GM10248 (cell line): Measurements from ENCODE around the gene UBE2L3.
A peak's percentile ranks its signal among the peaks of the same experiment; 100 is the strongest.
"Not testable (repeated sequence)": the region's sequence is repeated elsewhere in the genome, so short reads cannot be mapped to it uniquely, and the experiment has no call there.

ENCODE experiments used
- CTCF ChIA-PET: fragments of 300-600 bp; sonication (Branson Sonifier 250); formaldehyde crosslinking; extraction: SDS; loops from one replicate; lab custom pipeline; 2021; ENCODE audit warnings: antibody characterized with exemption; lab: Yijun Ruan, JAX
- POLR2A ChIA-PET: fragments of 350-650 bp; sonication (Branson Sonifier 250); formaldehyde crosslinking; extraction: SDS; loops from one replicate; lab custom pipeline; 2020; ENCODE audit warnings: antibody characterized with exemption; lab: Yijun Ruan, JAX
- DNase-seq: peaks from one replicate; pipeline ENCODE4 v3.0.0; 2012; ENCODE audit errors: extremely low spot score
- TF ChIP-seq, protein P1 (sequence below): IDR thresholded peaks from 2 replicates; pipeline ENCODE4 v1.5.1; 2012; ENCODE audit warnings: mild to moderate bottlenecking, low read depth; ENCODE audit errors: extremely low read depth, missing control alignments, control extremely low read depth

Gene UBE2L3

DNA sequence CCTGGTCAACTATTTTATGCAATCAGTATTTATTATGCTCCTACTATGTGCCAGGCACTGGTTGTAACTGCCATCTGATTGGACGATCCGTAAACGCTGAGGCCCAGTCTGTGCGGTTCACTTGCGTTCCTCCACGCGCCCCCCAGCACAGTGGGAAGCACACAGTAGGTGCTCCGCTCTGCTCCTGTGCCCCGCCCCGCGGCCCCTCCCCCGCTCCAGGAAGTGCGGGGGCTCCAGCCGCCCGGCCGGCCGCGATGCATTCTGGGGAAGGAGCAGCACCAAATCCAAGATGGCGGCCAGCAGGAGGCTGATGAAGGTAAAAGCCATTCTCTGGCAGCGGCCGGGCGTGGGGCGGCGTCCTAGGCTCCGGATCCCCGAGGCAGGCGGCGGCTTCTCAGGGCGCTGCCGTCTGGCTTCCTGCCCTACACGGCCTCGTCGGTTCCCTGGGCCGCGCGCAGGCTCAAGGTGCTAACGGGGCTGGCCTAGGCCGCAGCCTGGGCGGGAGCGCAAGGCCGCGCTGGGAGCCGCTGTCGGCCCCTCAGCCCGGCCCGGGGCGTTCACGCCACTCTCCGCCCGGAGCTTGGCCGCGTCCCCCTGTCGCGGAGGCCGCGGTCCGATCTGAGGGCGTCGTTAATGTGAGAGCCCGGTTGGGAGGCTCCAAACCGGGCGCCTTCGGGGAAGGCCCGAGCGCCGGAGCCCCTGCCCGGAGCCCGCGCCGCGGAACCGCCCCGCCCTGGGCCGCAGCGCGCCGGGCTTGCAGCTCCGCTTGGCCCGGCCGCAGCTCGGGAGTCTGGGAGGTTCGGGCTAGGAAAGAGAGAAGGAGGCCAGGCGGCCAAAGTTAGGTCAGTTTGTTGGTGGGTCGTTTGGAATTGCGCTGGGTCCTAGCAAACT lies at the start of gene UBE2L3:
Gene UBE2L3, plus strand, starts transcription at position 259 of the 891 bp plus-strand sequence. Its CDS starts 31 bp downstream, at position 290.
- POLR2A ChIA-PET: no interaction called here
- TF ChIP-seq, protein P1, sequence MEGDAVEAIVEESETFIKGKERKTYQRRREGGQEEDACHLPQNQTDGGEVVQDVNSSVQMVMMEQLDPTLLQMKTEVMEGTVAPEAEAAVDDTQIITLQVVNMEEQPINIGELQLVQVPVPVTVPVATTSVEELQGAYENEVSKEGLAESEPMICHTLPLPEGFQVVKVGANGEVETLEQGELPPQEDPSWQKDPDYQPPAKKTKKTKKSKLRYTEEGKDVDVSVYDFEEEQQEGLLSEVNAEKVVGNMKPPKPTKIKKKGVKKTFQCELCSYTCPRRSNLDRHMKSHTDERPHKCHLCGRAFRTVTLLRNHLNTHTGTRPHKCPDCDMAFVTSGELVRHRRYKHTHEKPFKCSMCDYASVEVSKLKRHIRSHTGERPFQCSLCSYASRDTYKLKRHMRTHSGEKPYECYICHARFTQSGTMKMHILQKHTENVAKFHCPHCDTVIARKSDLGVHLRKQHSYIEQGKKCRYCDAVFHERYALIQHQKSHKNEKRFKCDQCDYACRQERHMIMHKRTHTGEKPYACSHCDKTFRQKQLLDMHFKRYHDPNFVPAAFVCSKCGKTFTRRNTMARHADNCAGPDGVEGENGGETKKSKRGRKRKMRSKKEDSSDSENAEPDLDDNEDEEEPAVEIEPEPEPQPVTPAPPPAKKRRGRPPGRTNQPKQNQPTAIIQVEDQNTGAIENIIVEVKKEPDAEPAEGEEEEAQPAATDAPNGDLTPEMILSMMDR: no peak
- CTCF ChIA-PET: interaction anchor here (1.5 to 2.7 kb wide), 4 partner anchors 62 to 79 kb away, joined by 4 to 10 read pairs (median 5); partner anchors contain the start of gene SDF2L1
- peak; percentile 92 for DNase-seq

DNA sequence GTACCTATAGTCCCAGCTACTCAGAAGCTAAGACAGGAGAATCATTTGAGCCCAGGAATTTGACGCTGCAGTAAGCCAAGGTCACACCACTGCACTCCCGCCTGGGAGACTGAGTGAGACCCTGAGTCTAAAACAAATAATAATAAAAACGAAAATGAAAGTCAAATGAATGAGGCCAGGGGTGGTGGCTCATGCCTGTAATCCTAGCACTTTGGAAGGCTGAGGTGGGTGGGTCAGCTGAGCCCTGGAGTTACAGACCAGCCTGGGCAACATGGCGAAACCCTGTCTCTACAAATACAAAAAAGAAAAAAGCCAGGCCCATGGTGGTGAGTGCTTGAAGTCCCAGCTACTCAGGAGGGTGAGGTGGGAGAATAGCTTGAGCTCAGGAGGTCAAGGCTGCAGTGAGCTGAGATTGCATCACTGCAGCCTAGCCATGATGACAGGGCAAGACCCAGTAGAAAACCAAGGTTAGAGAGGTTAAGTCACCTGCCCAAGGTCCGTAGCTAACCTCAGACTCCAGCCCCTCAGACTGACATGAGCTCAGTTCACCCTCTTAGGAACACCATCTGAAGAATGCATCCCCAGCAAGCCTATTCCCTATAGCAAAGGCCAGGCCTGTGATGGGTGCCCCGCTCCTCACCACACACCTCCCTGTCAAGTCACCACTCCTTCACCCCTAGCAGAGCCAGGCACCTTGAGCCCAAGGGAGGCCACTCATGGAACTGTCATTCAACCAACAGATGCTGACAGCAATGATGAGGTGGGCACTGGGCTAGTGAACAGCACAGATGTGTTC lies 40.6 kb upstream of the UBE2L3 start:
- CTCF ChIA-PET, DNase-seq, POLR2A ChIA-PET: not testable (repeated sequence)

DNA sequence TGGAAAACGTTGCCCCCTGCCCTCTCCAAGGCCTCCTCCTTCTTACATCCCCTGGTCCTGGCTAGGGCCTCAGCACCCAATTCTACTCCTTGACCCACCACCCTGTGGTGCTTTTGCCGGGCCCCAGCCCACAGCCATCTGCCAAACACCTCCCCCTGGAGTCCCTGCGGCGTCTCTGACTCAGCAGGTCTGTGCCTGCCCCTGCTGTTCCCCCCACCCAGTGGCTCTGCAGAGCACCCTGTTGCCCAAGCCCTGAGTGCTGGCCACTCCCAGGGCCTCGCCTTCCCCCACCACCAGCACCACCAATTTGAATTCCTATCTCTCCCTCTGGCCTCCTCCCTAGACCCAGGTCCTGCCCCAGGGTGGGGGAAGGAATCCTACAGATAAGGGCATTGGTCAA lies 36.0 kb upstream of the UBE2L3 start:
- CTCF ChIA-PET, DNase-seq, POLR2A ChIA-PET: not testable (repeated sequence)

DNA sequence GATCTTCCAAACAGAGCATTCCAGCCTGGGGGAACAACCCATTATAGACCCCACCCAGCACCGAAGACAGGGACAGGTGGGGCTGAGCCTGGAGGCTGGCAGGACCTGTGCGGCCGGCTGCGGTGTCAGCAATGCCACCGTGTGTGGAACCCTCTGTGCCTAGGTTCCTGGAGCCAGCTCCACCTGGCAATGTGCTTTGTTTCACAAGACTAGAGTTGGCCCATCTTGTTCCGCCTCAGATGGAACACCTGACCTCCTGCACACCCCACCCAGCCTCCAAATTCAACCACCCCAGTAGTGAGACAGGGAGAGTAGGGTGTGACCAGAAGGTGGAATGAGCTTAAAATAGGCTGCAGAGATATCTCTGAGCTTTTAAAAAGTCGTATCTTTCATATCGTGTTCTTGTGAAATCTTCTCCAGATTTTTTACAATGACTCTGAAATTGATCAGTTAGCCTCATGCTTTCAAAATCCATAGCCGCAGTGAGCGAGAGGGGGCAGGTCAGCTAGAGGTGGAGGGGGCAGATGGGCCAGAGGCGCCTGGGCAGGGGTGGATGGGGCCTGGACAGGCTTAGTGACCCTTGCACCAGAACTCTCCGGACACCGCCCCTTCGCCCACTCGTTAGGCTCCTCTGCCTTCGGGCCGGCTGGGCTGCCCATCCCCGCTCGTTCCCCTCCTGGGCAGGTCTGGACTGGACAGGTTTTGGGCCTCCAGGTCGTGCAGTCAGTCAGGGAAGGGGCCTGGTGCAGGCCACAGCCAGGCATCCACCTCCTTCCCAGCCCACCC lies 34.5 kb upstream of the UBE2L3 start:
- CTCF ChIA-PET, POLR2A ChIA-PET: not testable (repeated sequence)

DNA sequence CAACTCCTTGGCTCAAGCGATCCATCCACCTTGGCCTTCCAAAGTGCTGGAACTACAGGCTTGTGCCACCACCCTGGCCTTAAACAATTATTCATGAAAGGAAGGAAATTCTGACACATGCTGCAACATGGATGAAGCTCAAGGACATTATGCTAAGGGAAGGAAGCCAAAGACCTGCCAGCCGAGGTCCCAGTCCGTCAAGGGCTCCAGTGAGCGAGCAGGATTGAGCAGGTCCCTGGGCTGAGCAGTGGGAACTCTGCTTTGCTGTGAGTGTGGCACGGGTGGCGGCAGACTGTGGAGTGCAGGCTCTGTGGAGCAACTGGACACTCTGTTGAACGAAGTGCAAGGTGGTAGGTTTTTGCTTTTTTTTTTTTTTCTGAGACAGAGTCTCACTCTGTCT lies 27.7 kb upstream of the UBE2L3 start:
- DNase-seq, CTCF ChIA-PET, POLR2A ChIA-PET: not testable (repeated sequence)

More for the DNA sequence above, 34.5 kb upstream of the UBE2L3 start:
- not testable (repeated sequence) for DNase-seq

DNA sequence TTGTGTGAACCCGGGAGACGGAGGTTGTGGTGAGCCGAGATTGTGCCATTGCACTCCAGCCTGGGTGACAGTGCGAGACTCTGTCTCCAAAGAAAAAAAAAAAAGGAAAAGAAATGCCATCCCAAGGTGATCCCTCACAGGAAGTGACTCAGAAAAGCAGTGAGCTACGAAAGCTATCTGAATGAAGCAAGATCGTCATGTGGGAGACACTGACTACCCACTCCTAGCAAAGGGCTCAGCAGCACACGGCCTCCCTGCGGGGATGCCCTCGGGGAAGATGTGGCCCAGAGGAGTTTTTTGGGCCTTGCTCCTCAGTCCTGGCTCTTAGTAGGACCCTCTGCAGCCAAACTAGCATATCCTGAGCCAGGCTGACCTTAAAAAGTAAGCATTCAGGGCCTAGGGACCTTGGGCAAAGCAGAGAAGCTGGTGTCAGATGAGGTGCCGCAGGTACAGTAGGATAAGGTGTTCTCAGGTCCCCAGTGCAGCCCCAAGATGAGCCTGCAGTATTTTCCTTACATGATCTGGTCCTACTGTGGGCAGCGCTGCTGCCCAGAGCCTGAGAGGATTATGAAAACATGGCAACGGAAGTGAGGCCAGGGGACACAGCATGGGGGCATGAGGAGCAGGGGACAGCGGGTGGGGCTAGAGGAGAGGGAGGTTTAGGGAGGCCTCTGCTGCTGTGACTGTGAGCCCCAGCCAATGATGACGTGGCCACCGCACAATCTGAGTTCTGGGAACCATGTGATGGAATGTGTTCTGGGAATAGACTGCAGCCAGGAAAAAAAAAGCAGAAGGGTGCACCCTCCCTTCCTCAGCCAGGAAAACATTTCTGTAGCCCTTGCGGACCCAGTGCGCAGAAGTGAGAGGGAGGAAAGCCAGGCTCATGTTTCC lies 22.8 kb upstream of the UBE2L3 start:
- POLR2A ChIA-PET, CTCF ChIA-PET, DNase-seq: not testable (repeated sequence)

DNA sequence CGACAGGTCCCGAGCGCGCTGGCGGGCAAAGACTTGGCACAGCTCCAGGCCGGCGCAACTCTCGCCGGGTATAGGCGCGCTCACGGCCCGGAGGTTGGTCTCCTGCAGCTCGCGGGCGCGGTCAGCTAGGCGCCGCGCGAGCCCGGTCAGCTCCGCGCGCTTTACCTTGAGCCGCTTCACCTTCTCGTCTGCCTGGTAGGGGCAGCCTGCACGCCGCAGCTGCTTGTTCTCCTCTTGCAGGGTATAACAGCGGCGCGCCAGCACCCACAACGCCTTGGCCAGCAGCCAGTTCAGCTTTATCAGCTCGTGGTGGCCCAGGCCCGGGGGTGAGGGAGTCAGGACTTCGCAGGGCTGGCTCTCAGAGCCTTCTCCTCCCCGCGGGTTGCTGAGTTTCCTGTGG lies 18.0 kb upstream of the UBE2L3 start:
- POLR2A ChIA-PET, CTCF ChIA-PET, DNase-seq: not testable (repeated sequence)

DNA sequence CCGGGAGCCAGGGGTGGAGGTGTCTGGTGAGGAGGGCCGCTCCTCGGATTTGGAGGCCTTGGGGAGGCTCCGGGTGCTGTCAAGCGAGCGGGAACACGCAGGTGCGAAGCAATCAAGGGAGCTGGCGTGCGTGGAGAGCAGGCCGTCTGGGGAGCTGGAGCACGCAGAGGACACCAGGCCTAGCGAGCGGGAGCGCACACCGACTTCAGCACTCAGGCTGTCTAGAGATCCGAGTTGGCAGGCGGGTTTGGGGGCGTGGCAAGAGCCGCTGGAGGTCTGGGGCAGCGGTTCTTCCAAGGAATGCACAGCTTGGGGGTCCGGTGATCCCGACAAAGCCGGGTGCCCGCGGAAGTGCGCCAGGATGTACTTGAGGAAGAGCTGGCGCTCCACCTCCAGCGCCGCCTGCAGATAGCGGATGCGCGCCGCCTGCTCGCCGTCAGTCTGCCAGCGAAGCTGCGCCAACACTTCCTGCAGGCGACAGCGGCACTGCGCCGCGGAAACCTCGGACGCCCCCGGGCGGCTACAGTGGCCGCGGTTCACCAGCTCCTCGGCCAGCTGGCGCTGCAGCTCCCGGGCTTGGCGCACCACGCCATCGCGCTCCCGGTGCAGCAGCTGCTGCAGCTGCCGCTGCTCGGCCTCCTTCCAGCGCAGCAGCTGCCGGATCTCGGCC lies 17.4 kb upstream of the UBE2L3 start:
- CTCF ChIA-PET, POLR2A ChIA-PET, DNase-seq: not testable (repeated sequence)

DNA sequence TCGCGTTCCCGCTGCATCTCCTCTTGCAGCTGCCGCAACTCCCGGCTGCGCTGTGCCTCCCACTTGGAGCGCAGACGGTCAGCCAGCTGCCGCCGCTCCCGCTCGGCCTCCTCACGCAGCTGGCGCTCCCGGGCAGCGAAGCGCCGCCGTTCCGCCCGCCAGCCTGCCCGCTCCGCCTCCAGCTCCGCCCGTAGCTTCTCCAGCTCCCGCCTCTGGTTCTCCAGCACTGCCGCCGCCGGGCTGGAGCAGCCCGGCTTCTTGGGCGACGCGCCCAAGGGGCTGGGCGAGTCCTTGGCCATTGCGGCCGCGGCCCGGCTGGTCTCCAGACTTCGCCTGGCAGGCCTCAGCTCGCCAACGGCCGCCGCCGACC lies 16.9 kb upstream of the UBE2L3 start:
- POLR2A ChIA-PET, DNase-seq, CTCF ChIA-PET: not testable (repeated sequence)

DNA sequence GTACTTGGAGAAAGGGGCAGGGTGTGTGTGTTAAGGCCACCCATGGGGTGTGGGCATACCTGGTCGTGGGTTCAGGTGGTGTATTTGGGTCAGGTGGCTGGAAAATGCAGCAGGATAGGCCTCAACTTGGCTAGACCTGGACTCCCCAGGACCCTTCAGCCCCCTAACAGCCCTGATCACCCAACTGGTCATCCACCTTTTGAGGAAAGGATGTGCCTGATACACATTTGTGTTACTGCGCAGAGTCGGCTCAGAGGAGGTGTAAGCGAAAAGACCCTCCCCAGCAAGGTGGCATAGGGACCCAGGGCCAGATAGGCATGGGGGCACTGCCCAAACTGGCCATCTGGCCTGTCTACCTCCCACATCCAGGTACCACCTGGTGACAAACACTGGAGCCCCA lies 16.2 kb upstream of the UBE2L3 start, which contains the start of gene RIMBP3C:
Gene RIMBP3C, minus strand, starts transcription at position 101 of the 400 bp plus-strand sequence. CDS start 485 bp downstream, outside the sequence.
- DNase-seq, CTCF ChIA-PET, POLR2A ChIA-PET: not testable (repeated sequence)

DNA sequence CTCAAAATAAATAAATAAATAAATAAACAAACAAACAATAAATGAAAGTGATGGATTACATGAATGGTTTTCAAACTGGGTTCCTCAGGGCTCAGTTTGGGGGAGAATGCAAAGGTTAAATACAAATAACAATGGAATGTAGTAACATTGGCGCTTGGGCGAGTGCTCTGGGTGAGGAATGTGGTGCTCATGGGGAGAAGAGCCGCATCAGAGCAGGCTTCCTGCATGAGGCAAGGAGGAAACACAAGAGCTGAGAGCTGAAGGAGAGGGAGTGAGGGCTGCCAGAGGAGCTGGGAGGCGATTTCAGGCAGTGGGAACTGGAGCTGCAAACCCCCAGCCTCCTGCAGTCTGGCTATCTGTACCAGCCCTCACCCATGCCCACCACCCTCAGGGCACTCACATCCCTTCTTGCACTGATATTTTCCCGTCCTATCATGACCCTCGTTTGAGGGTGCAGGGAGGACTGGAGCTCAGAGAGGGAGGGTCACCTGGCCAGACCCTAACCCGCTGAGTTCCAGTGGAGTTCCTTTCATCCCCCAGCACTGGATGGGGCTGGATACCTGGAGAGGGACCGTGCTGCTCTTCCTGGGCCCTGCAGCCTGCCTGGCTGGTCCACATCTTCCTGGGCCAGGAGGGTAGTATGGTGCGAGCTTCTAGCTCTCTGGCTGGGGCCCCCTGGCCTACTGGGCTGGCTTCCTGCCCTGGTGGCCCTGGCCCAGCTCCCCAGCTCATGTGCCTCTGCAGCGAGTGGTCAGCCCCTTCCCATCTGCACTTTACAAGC lies 8.0 kb upstream of the UBE2L3 start:
- CTCF ChIA-PET, DNase-seq, POLR2A ChIA-PET: not testable (repeated sequence)

DNA sequence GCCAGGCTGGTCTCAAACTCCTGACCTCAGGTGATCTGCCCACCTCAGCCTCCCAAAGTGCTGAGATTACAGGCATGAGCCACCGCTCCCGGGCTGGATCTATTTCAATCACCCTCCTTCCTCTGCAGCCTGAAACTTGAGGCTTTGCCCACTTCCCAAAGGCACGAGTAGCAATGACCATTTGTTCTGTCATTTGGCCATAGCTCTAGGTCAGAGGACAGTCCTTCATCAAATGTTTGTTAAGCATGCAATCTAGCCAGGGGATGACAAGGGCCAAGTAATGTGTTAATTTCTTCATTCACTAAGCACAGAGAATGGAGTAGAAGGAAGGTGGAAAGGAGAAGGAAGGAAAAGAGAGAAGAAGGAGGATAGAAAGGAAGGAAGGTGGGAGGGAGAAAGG lies 6.9 kb upstream of the UBE2L3 start:
- POLR2A ChIA-PET, DNase-seq, CTCF ChIA-PET: not testable (repeated sequence)
